ENCODE measurements around the gene GLIS2.
A peak's percentile ranks its signal among the peaks of the same experiment; 100 is the strongest.

- TF ChIP-seq, protein P1, sequence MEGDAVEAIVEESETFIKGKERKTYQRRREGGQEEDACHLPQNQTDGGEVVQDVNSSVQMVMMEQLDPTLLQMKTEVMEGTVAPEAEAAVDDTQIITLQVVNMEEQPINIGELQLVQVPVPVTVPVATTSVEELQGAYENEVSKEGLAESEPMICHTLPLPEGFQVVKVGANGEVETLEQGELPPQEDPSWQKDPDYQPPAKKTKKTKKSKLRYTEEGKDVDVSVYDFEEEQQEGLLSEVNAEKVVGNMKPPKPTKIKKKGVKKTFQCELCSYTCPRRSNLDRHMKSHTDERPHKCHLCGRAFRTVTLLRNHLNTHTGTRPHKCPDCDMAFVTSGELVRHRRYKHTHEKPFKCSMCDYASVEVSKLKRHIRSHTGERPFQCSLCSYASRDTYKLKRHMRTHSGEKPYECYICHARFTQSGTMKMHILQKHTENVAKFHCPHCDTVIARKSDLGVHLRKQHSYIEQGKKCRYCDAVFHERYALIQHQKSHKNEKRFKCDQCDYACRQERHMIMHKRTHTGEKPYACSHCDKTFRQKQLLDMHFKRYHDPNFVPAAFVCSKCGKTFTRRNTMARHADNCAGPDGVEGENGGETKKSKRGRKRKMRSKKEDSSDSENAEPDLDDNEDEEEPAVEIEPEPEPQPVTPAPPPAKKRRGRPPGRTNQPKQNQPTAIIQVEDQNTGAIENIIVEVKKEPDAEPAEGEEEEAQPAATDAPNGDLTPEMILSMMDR (IDR thresholded peaks at IDR 0.05; ENCODE audit: low read depth, low read length, missing input control) = no peak
- TF ChIP-seq REST (IDR thresholded peaks at IDR 0.05) (no peak), ATF3 (IDR thresholded peaks at IDR 0.05) (no peak), RAD21 (IDR thresholded peaks at IDR 0.05) (peak in 1 of 2 donors; percentile 23)
Measured at GRCh38 chr16:4293822-4294457, 21.9 kb upstream of the GLIS2 start.

All from liver (tissue), 3 donors.